Fibroblast of pulmonary artery (primary cell): ENCODE results near the gene VAMP3.

ENCODE experiments used
- DNase-seq: peaks from one replicate; pipeline ENCODE4 v3.0.0-alpha.2; 2010; ENCODE audit warnings: low read depth
- H3K4me3 ChIP-seq: replicated peaks from 2 replicates; pipeline ENCODE4 v1.5.1; 2011; ENCODE audit warnings: low read depth, mild to moderate bottlenecking, control low read depth, low read length, moderate library complexity
- CTCF ChIP-seq: IDR thresholded peaks from 2 replicates; pipeline ENCODE4 v1.5.1; 2011; ENCODE audit warnings: mild to moderate bottlenecking, control low read depth, low read length, inconsistent platforms; ENCODE audit errors: missing control alignments

The VAMP3 gene

GRCh38 chr1:7778133-7778628 lies 7.1 kb downstream of the VAMP3 start:
- H3K4me3 ChIP-seq: no peak overlapping the region
- TF ChIP-seq CTCF: no peak
- DNase-seq: no peak

GRCh38 chr1:7780976-7781375 lies 9.9 kb downstream of the VAMP3 start:
- H3K4me3 ChIP-seq: no peak overlapping the region
- DNase-seq: no peak
- TF ChIP-seq CTCF: no peak

GRCh38 chr1:7781501-7781900 lies 10.4 kb downstream of the VAMP3 start:
- no peak for TF ChIP-seq CTCF
- no peak for DNase-seq

GRCh38 chr1:7781923-7782495 lies 10.9 kb downstream of the VAMP3 start:
- H3K4me3 ChIP-seq: no peak overlapping the region
- no peak for DNase-seq
- TF ChIP-seq CTCF: no peak

More at GRCh38 chr1:7781501-7781900, 10.4 kb downstream of the VAMP3 start:
- no peak overlapping the region for H3K4me3 ChIP-seq

GRCh38 chr1:7783178-7783711 lies 12.1 kb downstream of the VAMP3 start:
- peak overlapping the region; percentile 56 for H3K4me3 ChIP-seq
- DNase-seq: peak; percentile 52
- no peak for TF ChIP-seq CTCF

GRCh38 chr1:7783826-7784491 lies 12.9 kb downstream of the VAMP3 start, which contains the start of gene PER3:
Gene PER3 (plus strand): TSS chr1:7784291. CDS start chr1:7784878, 587 bp downstream.
- TF ChIP-seq CTCF: no peak

More at GRCh38 chr1:7783826-7784491, 12.9 kb downstream of the VAMP3 start, which contains the start of gene PER3:
- H3K4me3 ChIP-seq: peak within 1 kb of the TSS; percentile 56
- DNase-seq: peak; percentile 98
